GM04503 (cell line): ENCODE results near the gene PGBD2.
"Not testable (repeated sequence)": the region's sequence is repeated elsewhere in the genome, so short reads cannot be mapped to it uniquely, and the experiment has no call there.

Experiments
- DNase-seq: peaks from one replicate; pipeline ENCODE4 v3.0.0-alpha.2; 2012; ENCODE audit warnings: low read depth

PGBD2 gene

GRCh38 chr1:248925859-248926258 lies 19.8 kb downstream of the PGBD2 start:
- DNase-seq: not testable (repeated sequence)

- peak; percentile 39 for DNase-seq
Measured at GRCh38 chr1:248926401-248927182, 20.6 kb downstream of the PGBD2 start.

GRCh38 chr1:248927283-248927682 lies 21.2 kb downstream of the PGBD2 start:
- not testable (repeated sequence) for DNase-seq

- DNase-seq: not testable (repeated sequence)
Measured at GRCh38 chr1:248928122-248928521, 22.1 kb downstream of the PGBD2 start.

- not testable (repeated sequence) for DNase-seq
Measured at GRCh38 chr1:248930037-248930436, 24.0 kb downstream of the PGBD2 start.

GRCh38 chr1:248938173-248938809 lies 32.3 kb downstream of the PGBD2 start:
- not testable (repeated sequence) for DNase-seq

GRCh38 chr1:248944134-248944999 lies 38.3 kb downstream of the PGBD2 start:
- DNase-seq: not testable (repeated sequence)

GRCh38 chr1:248945000-248945423 lies 39.0 kb downstream of the PGBD2 start:
- DNase-seq: not testable (repeated sequence)

- not testable (repeated sequence) for DNase-seq
Measured at GRCh38 chr1:248945453-248945852, 39.4 kb downstream of the PGBD2 start.

- DNase-seq: not testable (repeated sequence)
Measured at GRCh38 chr1:248945856-248946416, 39.9 kb downstream of the PGBD2 start.
